IPS-20b (cell line): ENCODE data around the gene PKIB.

Source experiments
- H3K27ac ChIP-seq: one replicate; pipeline ENCODE4 v1.5.1; 2013; ENCODE audit warnings: low read length
- H3K27me3 ChIP-seq: 2 replicates; pipeline ENCODE4 v1.6.1; 2013; ENCODE audit warnings: mild to moderate bottlenecking, low read length, inconsistent platforms; ENCODE audit not compliant: insufficient read depth
- H3K36me3 ChIP-seq: 2 replicates; pipeline ENCODE4 v1.6.1; 2013; ENCODE audit warnings: low read depth, mild to moderate bottlenecking, inconsistent platforms, low read length, moderate library complexity; ENCODE audit not compliant: insufficient read depth
- H3K4me1 ChIP-seq: 2 replicates; pipeline ENCODE4 v1.6.1; 2013; ENCODE audit warnings: mild to moderate bottlenecking, control low read depth, inconsistent platforms, low read length, moderate library complexity; ENCODE audit not compliant: insufficient read depth
- H3K4me3 ChIP-seq: 2 replicates; pipeline ENCODE4 v1.5.1; 2013; ENCODE audit warnings: mild to moderate bottlenecking, low read length, inconsistent platforms
- H3K9ac ChIP-seq: 2 replicates; pipeline ENCODE4 v1.6.1; 2013; ENCODE audit warnings: low read depth, mild to moderate bottlenecking, inconsistent platforms, low read length, moderate library complexity
- H3K9me3 ChIP-seq: 2 replicates; pipeline ENCODE4 v1.6.1; 2013; ENCODE audit warnings: mild to moderate bottlenecking, low read depth, low read length, inconsistent platforms; ENCODE audit not compliant: insufficient read depth

PKIB gene

DNA sequence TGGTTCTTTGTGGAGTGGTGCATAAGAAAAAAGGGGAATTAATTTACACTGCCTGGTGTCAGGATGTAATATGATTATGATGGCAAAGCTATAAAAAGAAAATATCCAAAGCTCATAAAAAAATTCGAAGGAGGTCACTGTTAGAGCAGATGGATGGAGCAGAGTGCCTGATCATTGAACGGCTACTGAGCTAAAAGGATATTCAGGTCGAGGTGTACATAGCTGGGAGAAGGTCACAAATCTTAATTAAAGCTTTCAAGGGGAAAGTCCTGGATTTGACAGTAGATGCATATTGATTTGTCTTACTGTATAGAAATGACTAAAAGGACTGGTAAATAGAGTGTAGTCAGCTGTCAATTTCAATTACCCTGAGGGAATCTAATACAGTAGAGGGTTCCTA lies 84.4 kb downstream of the PKIB start:
- Histone ChIP-seq H3K4me1 (peaks cover 4% of the 10 kb centered on the region), H3K9me3 (no peaks in the 10 kb centered on the region), H3K9ac (no peak overlapping the region)

DNA sequence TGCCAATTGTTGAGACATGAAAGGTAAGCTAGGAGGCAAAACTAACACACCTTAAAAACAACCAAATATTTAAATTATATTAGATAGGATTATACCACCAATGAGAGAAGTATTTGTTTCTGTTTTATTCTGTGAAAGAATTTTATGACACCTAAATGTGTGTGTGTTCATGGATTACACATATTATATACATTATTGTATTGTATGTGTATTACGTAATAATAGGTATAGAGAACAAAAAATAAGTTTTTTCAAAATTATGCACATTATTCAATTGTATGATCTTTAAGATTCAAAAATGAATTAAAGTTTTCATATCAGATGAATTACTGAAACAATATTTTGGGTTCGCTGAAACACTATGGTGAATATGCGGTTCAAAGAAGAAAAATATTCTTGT lies 85.0 kb downstream of the PKIB start:
- Histone ChIP-seq H3K27ac (no peak overlapping the region), H3K4me3 (no peak overlapping the region), H3K36me3 (no peaks in the 10 kb centered on the region), H3K27me3 (no peaks in the 10 kb centered on the region), H3K9me3 (no peaks in the 10 kb centered on the region), H3K9ac (no peak overlapping the region), H3K4me1 (peaks cover 4% of the 10 kb centered on the region)

More for the DNA sequence above, 84.4 kb downstream of the PKIB start:
- Histone ChIP-seq H3K4me3 (no peak overlapping the region), H3K36me3 (no peaks in the 10 kb centered on the region), H3K27ac (no peak overlapping the region), H3K27me3 (no peaks in the 10 kb centered on the region)

DNA sequence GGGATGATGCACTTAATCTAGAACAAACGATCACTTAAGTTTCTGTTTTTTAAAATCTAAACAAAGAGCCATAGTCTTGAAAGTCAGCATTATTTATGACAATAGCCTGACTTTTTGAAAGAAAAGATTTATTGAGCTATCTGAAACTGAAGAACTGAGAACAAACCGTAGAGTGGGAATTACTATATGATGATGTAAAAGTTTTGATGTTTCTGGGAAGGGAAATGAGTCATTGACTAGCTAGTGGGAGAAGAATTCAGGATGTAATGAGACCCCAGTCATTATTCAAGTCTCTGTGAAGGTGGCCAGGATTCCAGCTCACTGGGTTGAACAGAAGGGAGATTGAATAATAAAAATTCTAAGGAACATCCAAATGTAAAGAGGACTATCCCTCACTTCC lies 85.9 kb downstream of the PKIB start:
- no peak overlapping the region for H3K4me3 ChIP-seq

DNA sequence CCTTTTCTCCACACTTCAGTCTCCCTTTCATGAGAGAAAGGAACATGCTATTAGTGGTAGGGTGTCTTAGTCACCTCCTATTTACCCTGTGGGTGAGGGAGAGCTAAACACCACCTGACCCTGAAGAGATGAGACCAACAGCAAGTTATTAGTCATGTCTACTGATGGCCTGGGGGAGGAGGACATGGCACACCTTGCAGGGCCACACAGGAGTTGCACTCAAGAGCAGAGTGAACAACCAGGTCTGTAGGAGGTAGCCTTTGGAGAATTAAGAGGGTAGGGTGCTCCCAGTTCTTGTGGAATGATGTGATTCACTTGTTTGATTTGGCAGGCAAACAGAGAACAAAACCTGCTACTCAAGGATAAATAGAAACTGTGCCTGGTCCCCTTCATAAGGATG lies 86.6 kb downstream of the PKIB start:
- no peak overlapping the region for H3K9ac ChIP-seq
- H3K27me3 ChIP-seq, result no peaks in the 10 kb centered on the region
- H3K36me3 ChIP-seq, result no peaks in the 10 kb centered on the region
- no peak overlapping the region for H3K4me3 ChIP-seq
- H3K27ac ChIP-seq, result no peak overlapping the region
- H3K4me1 ChIP-seq, result peaks cover 4% of the 10 kb centered on the region
- H3K9me3 ChIP-seq, result no peaks in the 10 kb centered on the region

More for the DNA sequence above, 85.9 kb downstream of the PKIB start:
- Histone ChIP-seq H3K27me3 (no peaks in the 10 kb centered on the region), H3K9me3 (no peaks in the 10 kb centered on the region), H3K9ac (no peak overlapping the region), H3K27ac (no peak overlapping the region), H3K4me1 (peaks cover 4% of the 10 kb centered on the region), H3K36me3 (no peaks in the 10 kb centered on the region)

DNA sequence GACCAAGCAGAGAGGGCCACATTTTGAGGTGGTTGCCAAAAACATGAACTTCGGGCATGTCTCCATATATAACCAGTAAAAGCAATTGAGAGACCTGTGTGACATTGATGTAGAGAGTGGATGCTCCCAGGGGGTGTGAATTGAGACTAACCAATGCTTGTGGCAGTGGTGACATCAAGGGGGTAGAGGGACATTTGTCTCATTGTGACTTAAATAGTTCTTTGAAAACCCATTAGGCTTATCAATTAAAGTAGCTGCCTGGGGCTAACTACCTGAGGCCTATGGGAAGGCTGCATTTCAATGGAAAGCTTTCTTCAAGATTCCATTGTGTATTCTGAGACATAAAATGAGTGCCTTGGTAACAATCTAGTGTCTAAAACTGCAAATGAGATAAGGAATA lies 87.3 kb downstream of the PKIB start:
- H3K27ac ChIP-seq, result no peak overlapping the region
- no peak overlapping the region for H3K4me3 ChIP-seq
- no peaks in the 10 kb centered on the region for H3K27me3 ChIP-seq
- peaks cover 4% of the 10 kb centered on the region for H3K4me1 ChIP-seq
- no peaks in the 10 kb centered on the region for H3K9me3 ChIP-seq
- H3K36me3 ChIP-seq, result no peaks in the 10 kb centered on the region
- no peak overlapping the region for H3K9ac ChIP-seq

DNA sequence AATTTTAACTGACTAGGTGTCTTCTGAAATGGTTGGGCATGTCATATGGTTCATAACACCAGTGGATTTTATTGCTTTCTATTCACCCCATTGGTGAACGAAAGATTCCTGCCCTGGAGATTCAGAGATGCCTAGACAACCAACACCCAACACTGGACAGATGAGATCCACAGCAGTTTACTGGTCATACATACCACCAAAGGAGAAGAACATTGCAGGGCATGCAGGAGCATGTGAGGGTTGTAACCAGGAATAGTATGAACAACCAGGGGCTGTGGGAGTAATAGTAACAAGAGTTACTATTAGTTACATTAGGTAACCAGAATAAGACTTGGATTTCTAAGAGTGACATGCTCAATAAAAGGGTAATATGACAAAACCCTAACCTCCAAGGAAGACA lies 91.5 kb downstream of the PKIB start:
- H3K4me3 ChIP-seq, result no peak overlapping the region
- H3K4me1 ChIP-seq, result no peaks in the 10 kb centered on the region; the same call in 1 of the 2 replicates
- no peaks in the 10 kb centered on the region for H3K9me3 ChIP-seq
- no peaks in the 10 kb centered on the region for H3K27me3 ChIP-seq
- no peak overlapping the region for H3K27ac ChIP-seq
- no peak overlapping the region for H3K9ac ChIP-seq
- no peaks in the 10 kb centered on the region for H3K36me3 ChIP-seq

DNA sequence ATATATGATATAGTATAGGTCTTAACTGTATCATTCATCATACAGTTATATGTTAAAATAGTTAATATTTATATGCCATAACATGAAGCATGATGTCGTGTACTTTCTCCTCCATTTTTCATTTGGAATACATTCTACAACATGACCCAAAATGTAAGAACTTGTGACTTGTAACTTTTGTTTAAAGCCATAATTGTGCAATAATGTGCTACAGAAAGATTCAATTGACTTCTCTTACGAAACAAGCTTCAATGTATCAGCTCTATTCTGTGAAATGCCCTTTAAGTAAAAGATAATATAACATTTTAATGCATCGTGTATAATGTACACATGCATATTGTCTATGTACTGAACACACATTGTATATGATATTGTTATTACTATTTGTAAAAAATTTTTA lies 92.6 kb downstream of the PKIB start:
- no peaks in the 10 kb centered on the region for H3K27me3 ChIP-seq
- no peaks in the 10 kb centered on the region for H3K4me1 ChIP-seq
- H3K9me3 ChIP-seq, result no peaks in the 10 kb centered on the region
- no peak overlapping the region for H3K4me3 ChIP-seq
- H3K9ac ChIP-seq, result no peak overlapping the region
- no peak overlapping the region for H3K27ac ChIP-seq
- no peaks in the 10 kb centered on the region for H3K36me3 ChIP-seq

DNA sequence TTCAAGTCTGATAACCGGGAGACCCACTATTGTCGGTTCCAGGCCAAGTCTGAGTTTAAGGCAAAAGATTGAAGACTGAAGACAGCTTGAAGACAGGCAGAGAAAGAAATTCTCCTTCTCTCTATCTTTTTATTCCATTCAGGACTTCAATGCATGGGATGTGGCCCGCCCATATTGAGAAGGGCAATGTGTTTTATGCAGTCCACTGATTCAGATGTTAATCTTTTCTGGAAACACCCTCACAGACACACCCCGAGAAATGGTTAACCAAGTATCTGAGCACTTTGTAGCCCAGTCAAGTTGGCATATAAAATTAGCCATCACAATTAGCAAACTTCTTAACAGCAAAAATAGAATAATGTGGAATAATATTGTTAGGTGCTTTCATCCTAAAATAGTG lies 93.9 kb downstream of the PKIB start:
- Histone ChIP-seq H3K36me3 (no peaks in the 10 kb centered on the region), H3K27me3 (no peaks in the 10 kb centered on the region), H3K9ac (no peak overlapping the region), H3K27ac (no peak overlapping the region), H3K4me3 (no peak overlapping the region), H3K4me1 (no peaks in the 10 kb centered on the region), H3K9me3 (no peaks in the 10 kb centered on the region)

DNA sequence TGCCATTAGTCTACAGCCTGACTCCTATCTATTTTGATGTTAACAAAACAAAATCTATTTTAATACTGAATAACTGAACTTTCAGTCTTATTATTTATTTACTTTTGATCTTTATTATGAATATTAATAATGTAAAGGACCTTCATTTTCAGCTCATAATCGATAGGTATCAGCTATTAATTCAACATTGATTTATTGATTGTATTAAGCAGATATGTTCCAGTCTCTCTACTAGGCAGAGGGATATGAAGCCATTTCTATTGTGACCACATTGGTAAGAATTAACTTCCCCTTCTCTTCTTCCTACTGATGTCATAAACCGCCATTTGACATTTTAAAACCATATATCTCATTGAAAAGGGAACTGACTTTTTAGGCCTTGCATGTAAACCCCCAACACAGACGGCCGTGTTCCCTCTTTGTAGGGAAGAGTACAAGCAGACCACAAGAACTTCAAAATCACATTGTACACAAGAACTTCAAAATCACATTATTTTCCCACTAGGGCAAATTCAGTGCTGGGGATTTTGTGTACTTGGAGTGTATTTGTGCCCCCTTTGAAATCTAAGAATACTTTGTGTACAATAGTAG lies 99.8 kb downstream of the PKIB start:
- Histone ChIP-seq H3K27me3 (no peaks in the 10 kb centered on the region), H3K4me1 (no peaks in the 10 kb centered on the region), H3K4me3 (no peak overlapping the region), H3K9ac (no peak overlapping the region), H3K27ac (no peak overlapping the region), H3K36me3 (no peaks in the 10 kb centered on the region), H3K9me3 (no peaks in the 10 kb centered on the region)

DNA sequence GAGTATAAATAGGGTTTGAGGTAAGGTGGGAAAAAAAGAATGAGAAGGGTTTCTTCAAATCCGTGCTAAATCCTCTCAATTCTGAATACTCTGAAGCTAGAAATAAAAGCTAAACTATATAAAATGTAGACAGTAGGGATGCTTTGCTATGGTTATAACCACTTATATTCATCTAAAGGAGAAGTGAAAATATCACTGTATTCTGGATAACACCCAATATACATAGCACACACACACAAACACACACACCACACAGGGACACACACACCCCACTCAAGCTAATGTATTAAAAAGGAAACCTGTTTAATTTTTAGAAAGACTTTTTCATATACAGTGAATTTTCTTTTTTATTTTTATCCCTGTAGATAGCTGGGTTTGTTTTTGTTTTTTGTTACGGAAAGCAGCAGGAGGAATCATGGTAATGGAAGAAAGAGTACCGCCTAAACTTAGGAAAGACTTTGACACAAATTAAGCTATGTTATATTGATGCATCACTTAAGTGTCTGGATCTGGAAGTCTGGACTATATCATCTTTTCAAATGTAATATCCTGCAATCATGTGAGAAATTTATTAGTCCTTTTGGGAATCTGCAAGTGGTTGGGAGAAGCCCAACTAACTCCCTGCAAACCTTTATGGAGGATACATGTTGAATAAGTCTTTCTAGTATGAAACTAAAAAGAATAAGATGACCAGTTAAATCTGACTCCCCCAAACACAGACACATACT lies 100.9 kb downstream of the PKIB start:
- no peak overlapping the region for H3K9ac ChIP-seq
- H3K36me3 ChIP-seq, result no peaks in the 10 kb centered on the region
- no peaks in the 10 kb centered on the region for H3K9me3 ChIP-seq
- no peak overlapping the region for H3K27ac ChIP-seq
- no peaks in the 10 kb centered on the region for H3K27me3 ChIP-seq
- no peak overlapping the region for H3K4me3 ChIP-seq
- no peaks in the 10 kb centered on the region for H3K4me1 ChIP-seq

DNA sequence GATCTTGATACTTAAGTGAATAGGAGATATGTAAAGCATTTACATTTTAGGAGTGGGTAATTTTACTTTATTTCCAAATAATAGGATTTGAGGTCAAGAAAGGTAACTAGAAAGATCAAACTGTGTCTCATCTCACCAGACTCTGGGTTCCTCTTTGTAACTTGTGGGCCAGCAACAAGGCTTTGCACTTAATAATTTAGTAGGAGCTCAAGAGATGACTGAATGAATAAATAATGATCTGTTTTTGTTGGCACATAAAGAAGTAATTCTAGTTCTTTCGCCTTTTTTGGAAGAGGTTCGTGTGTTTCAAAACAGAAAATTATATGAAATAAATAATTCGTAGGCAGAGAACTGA lies 101.9 kb downstream of the PKIB start:
- peaks cover 6% of the 10 kb centered on the region; the same call in 1 of the 2 replicates for H3K4me1 ChIP-seq
- no peaks in the 10 kb centered on the region for H3K9me3 ChIP-seq
- no peak overlapping the region for H3K27ac ChIP-seq
- no peak overlapping the region for H3K4me3 ChIP-seq
- H3K9ac ChIP-seq, result no peak overlapping the region
- no peaks in the 10 kb centered on the region for H3K27me3 ChIP-seq
- no peaks in the 10 kb centered on the region for H3K36me3 ChIP-seq

DNA sequence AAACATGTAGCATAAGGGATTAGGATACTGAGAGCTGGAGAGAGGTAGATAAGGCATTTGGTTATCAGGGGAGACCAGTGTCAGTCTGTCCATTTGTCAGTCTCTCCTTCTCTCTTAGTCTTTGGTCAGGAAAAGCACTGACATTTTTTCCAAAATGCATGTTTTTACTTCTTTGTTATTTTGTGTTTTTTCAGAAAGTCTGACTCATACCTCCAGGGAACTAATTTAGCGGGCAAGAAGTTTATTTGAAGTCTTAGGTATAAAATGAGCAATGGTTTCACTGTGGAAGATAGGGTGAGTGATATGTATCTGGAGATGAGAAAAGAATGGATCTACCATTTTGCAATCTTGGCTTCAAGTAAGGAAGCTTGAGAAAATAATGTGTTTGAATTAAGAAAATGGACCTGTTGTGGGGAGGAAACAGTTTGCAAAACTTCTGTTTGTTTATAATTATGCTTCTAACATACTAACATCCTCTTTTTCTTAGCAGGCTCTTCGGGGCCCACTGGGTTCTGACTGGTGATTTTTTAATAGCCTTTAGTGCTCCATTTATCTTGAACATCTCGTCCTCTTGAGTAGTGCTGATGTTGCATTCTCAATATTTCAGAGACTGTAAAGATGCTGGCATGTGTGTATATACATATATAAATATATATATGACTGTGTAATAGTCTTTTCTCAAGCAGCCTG lies 102.4 kb downstream of the PKIB start:
- Histone ChIP-seq H3K27ac (no peak overlapping the region), H3K4me1 (peaks cover 8% of the 10 kb centered on the region; the same call in 1 of the 2 replicates), H3K9ac (no peak overlapping the region), H3K27me3 (no peaks in the 10 kb centered on the region), H3K9me3 (no peaks in the 10 kb centered on the region), H3K36me3 (no peaks in the 10 kb centered on the region), H3K4me3 (no peak overlapping the region)
